A549 (cell line): ENCODE measurements around the gene AKAP8. TPM values are rescaled to one million over a fixed set of nuclear protein-coding genes. Genes with fewer than 3 reads are reported as not detected.
"Not testable (repeated sequence)": the region's sequence is repeated elsewhere in the genome, so short reads cannot be mapped to it uniquely, and the experiment has no call there.

Source experiments
- ATAC-seq, 2 experiments: fragments of 200-7000 bp in 1 of 2; fragments of >200 bp in 1 of 2; cut with Nextera tagmentation in 1 of 2; cut with Tn5 transposase in 1 of 2; 3 replicates each; pipeline versions ENCODE4 v1.8.0 to v1.9.1; 2018 to 2020; ENCODE audit warnings: mild to moderate bottlenecking in 1 of 2, moderate library complexity in 1 of 2
- CTCF ChIA-PET: fragments of 300-600 bp; sonication (Branson Sonifier 250); formaldehyde crosslinking; extraction: SDS; loops from one replicate; lab custom pipeline; 2021; ENCODE audit warnings: antibody characterized with exemption, inconsistent platforms; lab: Yijun Ruan, JAX
- POLR2A ChIA-PET: fragments of 350-600 bp; formaldehyde crosslinking; extraction: SDS; loops from one replicate; lab custom pipeline; 2021; ENCODE audit warnings: antibody characterized with exemption, inconsistent platforms; lab: Yijun Ruan, JAX
- DNase-seq, 2 experiments: peaks; one replicate each; pipeline versions ENCODE4 v3.0.0 to v3.0.0-alpha.2; 2011 to 2016; ENCODE audit warnings: low read depth in 1 of 2, low spot score in 1 of 2
- FAIRE-seq: peaks from 2 replicates; lab custom pipeline; 2011; peaks lifted over from hg19 to GRCh38; lab: Jason Lieb, UNC
- H3K27ac ChIP-seq, 2 experiments: fragments of >200 bp; sonication (Bioruptor Twin); formaldehyde crosslinking; 3 replicates each; pipeline ENCODE4 v1.5.1; 2016 to 2017
- H3K4me1 ChIP-seq: fragments of >200 bp; sonication (Bioruptor Twin); formaldehyde crosslinking; 3 replicates; pipeline ENCODE4 v1.6.1; 2016
- H3K4me2 ChIP-seq: fragments of >200 bp; sonication (Bioruptor Twin); formaldehyde crosslinking; 3 replicates; pipeline ENCODE4 v1.6.1; 2016
- H3K4me3 ChIP-seq: fragments of >200 bp; sonication (Bioruptor Twin); formaldehyde crosslinking; 3 replicates; pipeline ENCODE4 v1.5.1; 2016
- H3K9me3 ChIP-seq: fragments of >200 bp; sonication (Bioruptor Twin); formaldehyde crosslinking; 3 replicates; pipeline ENCODE4 v1.6.1; 2016
- CBX8 ChIP-seq: fragments of 200-600 bp; sonication (generic); IDR thresholded peaks from 2 replicates; pipeline ENCODE4 v1.6.1; 2016
- CEBPB ChIP-seq, 2 experiments: fragments of >200 bp in 1 of 2; sonication (Bioruptor Twin) in 1 of 2; formaldehyde crosslinking in 1 of 2; IDR thresholded peaks; 2 replicates each; pipeline ENCODE4 v1.6.1; 2012 to 2016
- EHMT2 ChIP-seq: fragments of 200-600 bp; sonication (generic); IDR thresholded peaks from 2 replicates; pipeline ENCODE4 v1.6.1; 2016; ENCODE audit warnings: antibody characterized with exemption, low read depth, mild to moderate bottlenecking, moderate library complexity
- FOSB ChIP-seq: fragments of 250-450 bp; sonication (Bioruptor Pico); IDR thresholded peaks from 2 replicates; pipeline ENCODE4 v1.5.0; 2020; ENCODE audit warnings: mild to moderate bottlenecking, moderate library complexity
- FOSL2 ChIP-seq, 2 experiments: fragments of 450-650 bp in 1 of 2; fragments of >200 bp in 1 of 2; sonication (Bioruptor Twin) in 1 of 2; formaldehyde crosslinking; IDR thresholded peaks; 2 replicates each; pipeline versions ENCODE4 v1.5.0 to v1.6.1; 2016 to 2020; ENCODE audit warnings: mild to moderate bottlenecking in 1 of 2, moderate library complexity in 1 of 2
- HDAC2 ChIP-seq: fragments of 200-600 bp; sonication (generic); IDR thresholded peaks from 2 replicates; pipeline ENCODE4 v1.6.1; 2016
- HEYL ChIP-seq: fragments of 250-450 bp; sonication (Bioruptor Pico); IDR thresholded peaks from 2 replicates; pipeline ENCODE4 v1.8.0; 2021; ENCODE audit warnings: mild to moderate bottlenecking, moderate library complexity
- JUN ChIP-seq, 2 experiments: fragments of >200 bp; sonication (Bioruptor Twin); formaldehyde crosslinking; IDR thresholded peaks; 2 replicates in 1 of 2; 3 replicates in 1 of 2; pipeline ENCODE4 v1.6.1; 2016 to 2017
- JUNB ChIP-seq: fragments of >200 bp; sonication (Bioruptor Twin); formaldehyde crosslinking; IDR thresholded peaks from 2 replicates; pipeline ENCODE4 v1.6.1; 2016
- KDM5A ChIP-seq: fragments of 200-600 bp; sonication (generic); IDR thresholded peaks from 2 replicates; pipeline ENCODE4 v1.6.1; 2016; ENCODE audit warnings: antibody characterized with exemption, mild to moderate bottlenecking
- NPAS2 ChIP-seq: fragments of 250-450 bp; sonication (Bioruptor Pico); IDR thresholded peaks from 2 replicates; pipeline ENCODE4 v1.8.0; 2022; ENCODE audit warnings: mild to moderate bottlenecking, moderate library complexity, borderline replicate concordance
- PBX3 ChIP-seq: IDR thresholded peaks from 2 replicates; pipeline ENCODE4 v1.6.1; 2012
- POLR2AphosphoS2 ChIP-seq: conservative IDR thresholded peaks from 2 replicates; pipeline ENCODE4 v1.6.1; 2012; ENCODE audit warnings: low read length, improper control_type of control experiment, inconsistent platforms
- RAD21 ChIP-seq, 2 experiments: fragments of >200 bp in 1 of 2; sonication (Bioruptor Twin) in 1 of 2; formaldehyde crosslinking in 1 of 2; IDR thresholded peaks in 1 of 2; conservative IDR thresholded peaks in 1 of 2; 2 replicates in 1 of 2; 3 replicates in 1 of 2; pipeline ENCODE4 v1.6.1; 2012 to 2018; ENCODE audit warnings: inconsistent platforms in 1 of 2
- ZC3H11A ChIP-seq: fragments of 450-650 bp; IDR thresholded peaks from 2 replicates; pipeline ENCODE4 v1.6.1; 2014; ENCODE audit warnings: antibody characterized with exemption, mild to moderate bottlenecking
- WGBS: methylation state at CpG from one replicate; pipeline ENCODE4 v1.1.6; 2017; ENCODE audit errors: missing lambda C conversion rate; 5-methylcytosine and 5-hydroxymethylcytosine counted together
- polyA plus RNA-seq, 4 experiments: library from polyadenylated mRNA; depleted of rRNA in 3 of 4; stranded (reverse); fragments of >200 nt; fragmentation: RNase III in 1 of 4; extraction: RNeasy Plus Mini Kit Qiagen cat#74134 plus additional on column Dnase treatment in 1 of 4; gene quantifications; 2 replicates in 3 of 4; 3 replicates in 1 of 4; pipeline ENCODE4 v1.2.3, GENCODE V29; 2011 to 2017
- TF ChIP-seq, protein P1 (sequence below): fragments of >200 bp; sonication (Bioruptor Twin); formaldehyde crosslinking; IDR thresholded peaks from 3 replicates; pipeline ENCODE4 v1.5.1; 2016
- TF ChIP-seq, protein P2 (sequence below): IDR thresholded peaks from 2 replicates; pipeline ENCODE4 v1.6.1; 2012
- TF ChIP-seq, protein P3 (sequence below): fragments of 150-350 bp; IDR thresholded peaks from 2 replicates; pipeline ENCODE4 v1.6.1; 2014; ENCODE audit warnings: low read depth, mild to moderate bottlenecking, low read length
- TF ChIP-seq, protein P4 (sequence below): IDR thresholded peaks from 2 replicates; pipeline ENCODE4 v1.6.1; 2012; ENCODE audit warnings: low read depth, borderline replicate concordance
- TF ChIP-seq, protein P5 (sequence below): fragments of 250-450 bp; sonication (Bioruptor Pico); IDR thresholded peaks from 2 replicates; pipeline ENCODE4 v1.5.0; 2020; ENCODE audit warnings: low read depth, mild to moderate bottlenecking, moderate library complexity

AKAP8 gene
- polyA plus RNA-seq, 2 of the 4 experiments (the other 2 are of a cell fraction): 16.2 to 17.3 TPM

GRCh38 chr19:15397236-15397635 lies 17.6 kb upstream of the AKAP8 start:
- H3K9me3 ChIP-seq: no peaks in the 10 kb centered on the region
- FAIRE-seq (no peak), DNase-seq (no peak), ATAC-seq (no peak)
- no peak overlapping the region for H3K4me3 ChIP-seq
- H3K27ac ChIP-seq: no peak overlapping the region
- no peak overlapping the region for H3K4me2 ChIP-seq
- TF ChIP-seq, protein P1, sequence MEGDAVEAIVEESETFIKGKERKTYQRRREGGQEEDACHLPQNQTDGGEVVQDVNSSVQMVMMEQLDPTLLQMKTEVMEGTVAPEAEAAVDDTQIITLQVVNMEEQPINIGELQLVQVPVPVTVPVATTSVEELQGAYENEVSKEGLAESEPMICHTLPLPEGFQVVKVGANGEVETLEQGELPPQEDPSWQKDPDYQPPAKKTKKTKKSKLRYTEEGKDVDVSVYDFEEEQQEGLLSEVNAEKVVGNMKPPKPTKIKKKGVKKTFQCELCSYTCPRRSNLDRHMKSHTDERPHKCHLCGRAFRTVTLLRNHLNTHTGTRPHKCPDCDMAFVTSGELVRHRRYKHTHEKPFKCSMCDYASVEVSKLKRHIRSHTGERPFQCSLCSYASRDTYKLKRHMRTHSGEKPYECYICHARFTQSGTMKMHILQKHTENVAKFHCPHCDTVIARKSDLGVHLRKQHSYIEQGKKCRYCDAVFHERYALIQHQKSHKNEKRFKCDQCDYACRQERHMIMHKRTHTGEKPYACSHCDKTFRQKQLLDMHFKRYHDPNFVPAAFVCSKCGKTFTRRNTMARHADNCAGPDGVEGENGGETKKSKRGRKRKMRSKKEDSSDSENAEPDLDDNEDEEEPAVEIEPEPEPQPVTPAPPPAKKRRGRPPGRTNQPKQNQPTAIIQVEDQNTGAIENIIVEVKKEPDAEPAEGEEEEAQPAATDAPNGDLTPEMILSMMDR: no peak
- TF ChIP-seq POLR2AphosphoS2 (no peak), FOSL2 (IDR thresholded peaks at IDR 0.05) (no peak), FOSL2 (CRISPR knock-in tag; IDR thresholded peaks at IDR 0.05) (no peak), JUNB (no peak), KDM5A (no peak), ZC3H11A (no peak), HEYL (CRISPR knock-in tag) (no peak), FOSB (CRISPR knock-in tag) (no peak), HDAC2 (no peak), NPAS2 (CRISPR knock-in tag) (no peak), PBX3 (no peak), JUN (IDR thresholded peaks at IDR 0.05) (no peak), EHMT2 (no peak), CEBPB (IDR thresholded peaks at IDR 0.05) (no peak)
- TF ChIP-seq, protein P2, sequence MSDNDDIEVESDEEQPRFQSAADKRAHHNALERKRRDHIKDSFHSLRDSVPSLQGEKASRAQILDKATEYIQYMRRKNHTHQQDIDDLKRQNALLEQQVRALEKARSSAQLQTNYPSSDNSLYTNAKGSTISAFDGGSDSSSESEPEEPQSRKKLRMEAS: no peak
- TF ChIP-seq, protein P3, sequence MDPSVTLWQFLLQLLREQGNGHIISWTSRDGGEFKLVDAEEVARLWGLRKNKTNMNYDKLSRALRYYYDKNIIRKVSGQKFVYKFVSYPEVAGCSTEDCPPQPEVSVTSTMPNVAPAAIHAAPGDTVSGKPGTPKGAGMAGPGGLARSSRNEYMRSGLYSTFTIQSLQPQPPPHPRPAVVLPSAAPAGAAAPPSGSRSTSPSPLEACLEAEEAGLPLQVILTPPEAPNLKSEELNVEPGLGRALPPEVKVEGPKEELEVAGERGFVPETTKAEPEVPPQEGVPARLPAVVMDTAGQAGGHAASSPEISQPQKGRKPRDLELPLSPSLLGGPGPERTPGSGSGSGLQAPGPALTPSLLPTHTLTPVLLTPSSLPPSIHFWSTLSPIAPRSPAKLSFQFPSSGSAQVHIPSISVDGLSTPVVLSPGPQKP: no peak
- TF ChIP-seq, protein P4, sequence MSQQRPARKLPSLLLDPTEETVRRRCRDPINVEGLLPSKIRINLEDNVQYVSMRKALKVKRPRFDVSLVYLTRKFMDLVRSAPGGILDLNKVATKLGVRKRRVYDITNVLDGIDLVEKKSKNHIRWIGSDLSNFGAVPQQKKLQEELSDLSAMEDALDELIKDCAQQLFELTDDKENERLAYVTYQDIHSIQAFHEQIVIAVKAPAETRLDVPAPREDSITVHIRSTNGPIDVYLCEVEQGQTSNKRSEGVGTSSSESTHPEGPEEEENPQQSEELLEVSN: no peak
- TF ChIP-seq, protein P5, sequence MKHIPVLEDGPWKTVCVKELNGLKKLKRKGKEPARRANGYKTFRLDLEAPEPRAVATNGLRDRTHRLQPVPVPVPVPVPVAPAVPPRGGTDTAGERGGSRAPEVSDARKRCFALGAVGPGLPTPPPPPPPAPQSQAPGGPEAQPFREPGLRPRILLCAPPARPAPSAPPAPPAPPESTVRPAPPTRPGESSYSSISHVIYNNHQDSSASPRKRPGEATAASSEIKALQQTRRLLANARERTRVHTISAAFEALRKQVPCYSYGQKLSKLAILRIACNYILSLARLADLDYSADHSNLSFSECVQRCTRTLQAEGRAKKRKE (CRISPR knock-in tag): no peak
- peaks cover 8% of the 10 kb centered on the region; the same call in 1 of the 3 replicates for H3K4me1 ChIP-seq
- POLR2A ChIA-PET: no interaction called here
- CTCF ChIA-PET: interaction anchor here (0.6 kb wide), 1 partner anchor 437 kb away, joined by 3 read pairs; no protein-coding TSS in a partner anchor
- WGBS: 100% methylated on average over 2 of the region's 6 CpGs

DNA sequence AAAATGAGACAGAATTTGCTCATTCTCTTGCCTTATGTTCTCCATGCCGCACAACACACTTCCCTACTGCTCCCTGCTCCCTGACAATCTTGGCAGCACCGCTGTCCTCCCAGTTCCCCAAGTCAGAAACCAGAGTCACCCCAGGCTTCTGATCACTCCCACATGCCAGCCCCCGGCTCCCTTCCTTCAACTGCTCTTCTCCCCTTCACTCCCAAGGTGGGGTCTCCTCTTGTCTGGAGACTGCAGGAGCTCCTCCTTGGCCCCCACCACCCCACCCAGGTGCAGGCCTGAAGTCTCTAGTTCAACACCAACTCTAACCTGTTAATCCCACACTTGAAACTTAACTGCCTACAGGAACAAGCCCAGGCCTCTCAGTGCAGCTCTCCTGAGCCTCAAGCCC lies 16.8 kb upstream of the AKAP8 start:
- DNase-seq (no peak), ATAC-seq (no peak), FAIRE-seq (no peak)
- H3K4me3 ChIP-seq: no peak overlapping the region
- no peak overlapping the region for H3K27ac ChIP-seq
- H3K4me2 ChIP-seq: no peak overlapping the region
- H3K9me3 ChIP-seq: no peaks in the 10 kb centered on the region
- CTCF ChIA-PET: interaction anchor here (1.2 kb wide), 1 partner anchor 17 kb away, joined by 3 read pairs; the partner anchor contains the start of gene AKAP8
- POLR2A ChIA-PET: no interaction called here
- 92% methylated on average over 3 of the region's 3 CpGs for WGBS
- TF ChIP-seq RAD21 (conservative IDR thresholded peaks at IDR 0.05 in 1 of 2, IDR thresholded peaks at IDR 0.05 in 1 of 2) (no peak), CBX8 (no peak)
- peaks cover 8% of the 10 kb centered on the region; the same call in 1 of the 3 replicates for H3K4me1 ChIP-seq

DNA sequence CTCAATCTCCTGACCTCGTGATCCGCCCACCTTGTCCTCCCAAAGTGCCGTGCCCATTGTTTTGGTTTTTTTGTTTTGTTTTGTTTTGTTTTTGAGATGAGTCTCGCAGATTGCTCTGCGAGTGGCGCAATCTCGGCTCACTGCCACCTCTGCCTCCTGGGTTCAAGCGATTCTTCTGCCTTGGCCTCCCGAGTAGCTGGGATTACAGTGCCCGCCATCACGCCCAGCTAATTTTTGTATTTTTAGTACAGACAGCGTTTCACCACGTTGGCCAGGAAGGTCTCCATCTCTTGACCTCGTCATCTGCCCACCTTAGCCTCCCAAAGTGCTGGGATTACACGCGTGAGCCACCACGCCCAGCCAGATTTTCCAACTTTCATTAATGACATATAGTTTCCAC lies 15.7 kb upstream of the AKAP8 start:
- WGBS: 97% methylated on average over 17 of the region's 17 CpGs
- H3K9me3 ChIP-seq, H3K4me1 ChIP-seq, H3K4me3 ChIP-seq, FAIRE-seq, H3K4me2 ChIP-seq, ATAC-seq, H3K27ac ChIP-seq, DNase-seq: not testable (repeated sequence)
- ChIA-PET CTCF (interaction anchor here (1.2 kb wide), 1 partner anchor 15 kb away, joined by 3 read pairs; the partner anchor contains the start of gene AKAP8), POLR2A (interaction anchor here (0.7 kb wide), 1 partner anchor 14 kb away, joined by 3 read pairs; no protein-coding TSS in a partner anchor)
